GM21717 (cell line): Measurements from ENCODE around the gene PLD4.

ENCODE experiments used
- ATAC-seq: cut with Tn5 transposase; IDR thresholded peaks from one replicate; pipeline ENCODE4 v1.9.1; 2021; ENCODE audit warnings: mild to moderate bottlenecking, moderate library complexity; ENCODE audit not compliant: unreplicated experiment

The PLD4 gene

DNA sequence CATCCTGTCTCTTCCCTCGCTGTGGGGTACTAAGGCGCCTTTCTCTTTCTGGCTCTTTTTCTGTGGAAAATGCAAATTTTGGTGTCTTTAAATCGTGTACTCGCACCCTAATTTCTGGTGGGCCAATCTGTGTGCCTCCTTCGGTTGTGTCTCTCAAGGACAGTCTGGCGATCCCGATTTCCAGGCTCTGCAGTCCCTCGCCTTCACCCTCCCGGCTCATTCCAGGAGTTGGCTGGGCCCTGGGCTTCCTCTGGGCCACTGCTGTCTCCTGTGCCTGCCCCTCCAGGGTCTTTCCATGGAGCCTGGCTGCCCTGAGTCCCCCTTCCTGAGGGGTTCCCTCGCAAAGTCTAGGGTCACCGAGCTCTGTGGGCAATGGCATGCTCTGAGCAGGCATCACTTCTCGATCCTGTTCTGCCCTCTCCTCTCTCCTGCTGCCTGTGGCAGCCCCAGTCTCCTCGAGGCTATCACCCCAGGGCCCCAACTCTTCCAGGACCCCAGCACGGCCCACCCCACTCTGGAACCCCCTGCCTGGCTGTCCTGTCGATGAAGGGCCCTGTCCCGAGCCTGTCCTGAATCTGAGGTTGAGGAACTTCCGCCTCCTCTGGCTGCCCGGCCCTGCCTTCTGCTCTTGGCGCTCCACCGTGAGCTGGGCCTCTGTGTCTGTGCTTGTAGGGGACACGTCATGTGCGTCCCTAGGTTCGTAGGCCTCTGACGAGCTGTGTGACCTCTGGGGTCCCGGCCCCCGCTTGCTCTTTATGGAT lies 29.4 kb downstream of the PLD4 start:
- ATAC-seq = no peak

DNA sequence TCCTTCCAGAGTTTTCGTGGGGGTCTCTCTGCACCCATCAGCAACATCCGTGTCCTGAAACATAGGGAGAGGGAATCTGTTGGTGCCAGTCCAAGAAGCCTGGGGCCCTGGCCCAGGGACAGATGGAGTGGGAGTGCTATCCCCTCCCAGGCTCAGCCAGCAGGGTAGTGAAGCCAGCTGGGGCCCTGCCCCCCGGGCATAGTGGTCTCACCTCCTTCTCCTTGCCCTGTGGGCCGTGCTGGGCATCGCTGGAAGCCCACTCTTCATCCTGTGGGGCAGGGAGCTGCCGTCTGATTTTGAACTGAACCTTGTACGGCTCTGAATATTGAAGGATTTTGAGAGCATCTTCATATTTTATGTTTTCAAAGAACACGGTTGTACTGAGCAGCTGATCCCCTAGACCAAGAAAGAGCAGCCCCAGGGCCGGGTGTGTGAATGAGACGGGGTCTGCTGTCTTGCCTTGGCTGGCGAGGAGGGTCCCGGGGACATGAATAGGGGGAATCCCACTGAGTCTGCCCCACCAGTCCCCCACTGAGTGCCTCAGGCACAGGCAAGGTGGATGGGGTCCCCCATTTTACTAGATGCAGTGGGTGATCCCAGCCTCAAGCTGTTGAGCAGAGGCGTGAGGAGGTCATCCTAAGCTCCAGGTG lies 30.2 kb downstream of the PLD4 start:
- ATAC-seq = no peak

DNA sequence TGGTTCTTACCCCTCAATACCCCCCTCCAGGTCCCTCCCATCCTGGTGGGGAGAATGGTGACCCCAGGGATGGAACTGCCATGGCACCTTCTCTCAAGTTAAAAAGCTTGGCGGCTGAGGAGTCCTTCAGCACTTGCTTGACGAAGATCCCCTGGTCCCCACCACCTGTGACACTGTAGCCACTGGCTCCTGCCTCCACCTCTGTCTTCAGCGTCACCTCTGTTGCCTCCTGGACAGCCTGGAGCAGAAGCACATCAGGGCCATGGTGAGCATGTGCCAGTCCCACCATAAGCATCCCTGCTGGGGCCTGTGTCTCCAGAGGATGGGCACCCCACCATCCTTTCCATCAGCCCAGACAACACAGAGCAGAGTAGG lies 30.7 kb downstream of the PLD4 start:
- no peak for ATAC-seq

DNA sequence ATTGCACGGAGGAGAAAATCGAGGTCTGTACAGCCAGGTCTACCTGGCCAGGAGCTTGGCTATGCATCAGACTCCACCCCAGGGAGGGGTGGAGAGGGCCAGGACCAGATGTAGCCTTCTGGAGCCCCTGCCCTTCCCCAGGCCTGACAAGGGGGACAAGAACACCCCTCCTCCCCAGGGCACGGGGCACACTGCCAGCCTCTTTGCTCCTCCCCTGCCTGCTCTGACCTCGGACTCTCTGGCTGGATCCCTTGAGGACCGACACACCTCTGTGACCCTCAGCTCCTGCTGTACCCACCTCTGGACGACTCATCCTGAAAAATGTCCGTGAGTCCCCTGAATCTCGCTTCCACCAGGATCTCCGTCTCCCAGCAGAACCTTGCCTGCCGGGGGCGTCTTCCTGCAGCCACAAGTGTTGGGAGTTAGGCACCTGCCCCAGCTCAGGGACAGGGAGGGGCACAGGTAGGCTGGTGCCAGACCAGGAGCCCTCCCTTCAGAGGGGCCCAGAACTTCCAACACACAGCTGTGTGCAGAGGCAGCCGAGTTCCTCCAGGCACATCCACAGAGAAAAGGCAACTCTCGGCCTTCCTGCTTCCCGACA lies 31.7 kb downstream of the PLD4 start:
- ATAC-seq = no peak

DNA sequence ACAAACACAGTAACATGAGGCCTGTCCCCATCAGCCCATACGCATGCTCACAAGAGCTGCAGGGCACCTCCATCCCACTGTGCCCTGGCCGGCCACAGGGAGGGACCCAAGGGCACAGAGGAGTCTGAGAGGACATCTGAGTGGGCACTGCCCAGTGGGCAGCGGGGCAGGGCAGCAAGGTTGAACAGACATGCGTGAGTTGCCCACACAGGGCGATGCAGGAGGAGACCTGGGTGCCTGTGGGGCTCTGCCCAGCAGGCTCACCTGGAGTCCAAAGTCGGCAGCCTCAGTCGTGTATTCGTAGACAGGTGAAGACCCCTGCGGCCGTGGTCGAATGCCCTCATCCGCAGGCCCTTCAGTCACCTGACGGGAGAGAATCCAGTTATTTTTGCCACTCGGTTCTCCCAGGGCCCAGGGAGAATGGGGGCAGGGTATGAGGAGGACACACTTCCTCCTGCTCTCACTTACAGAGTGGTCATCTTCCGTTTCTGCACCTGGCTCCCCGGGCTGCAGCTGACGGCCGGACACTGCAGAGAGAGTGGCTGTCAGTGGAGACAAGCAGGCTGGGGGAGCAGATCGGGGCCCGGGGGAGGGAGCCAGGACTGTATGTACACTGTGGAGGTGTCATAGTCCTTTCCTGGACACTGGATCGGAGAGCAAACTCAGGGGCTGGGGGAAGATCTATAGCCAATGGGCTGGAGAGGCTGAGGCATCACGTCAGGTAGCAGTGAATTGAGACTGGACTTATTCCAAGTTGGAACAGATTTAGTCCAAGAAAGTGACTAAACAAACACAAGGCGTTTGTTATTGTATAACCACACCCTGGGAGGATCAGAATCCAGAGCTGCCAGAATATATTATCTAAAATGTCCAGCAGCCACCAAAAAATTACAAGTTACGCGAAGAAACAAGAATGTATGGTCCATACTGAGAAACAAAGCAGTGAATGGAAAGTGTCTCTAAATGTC lies 32.8 kb downstream of the PLD4 start:
- no peak for ATAC-seq

DNA sequence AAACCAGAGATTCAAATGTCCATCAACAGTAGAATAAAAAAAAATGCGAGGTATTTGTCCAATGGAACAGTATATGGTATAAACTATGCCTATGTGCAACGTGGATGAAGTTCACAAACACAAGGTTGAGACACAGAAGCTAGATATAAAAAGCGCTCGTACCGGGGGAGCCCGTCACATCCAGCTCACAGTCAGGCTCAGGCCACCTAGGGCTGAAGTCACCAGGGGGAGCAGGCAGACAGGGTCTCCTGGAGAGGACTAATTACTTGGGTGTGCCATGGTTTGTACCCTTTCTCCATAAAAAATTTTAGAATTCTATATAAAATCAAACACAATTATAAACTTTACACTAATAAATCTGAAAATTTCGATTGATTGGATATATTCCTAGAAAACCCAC lies 39.9 kb downstream of the PLD4 start:
- ATAC-seq = no peak

DNA sequence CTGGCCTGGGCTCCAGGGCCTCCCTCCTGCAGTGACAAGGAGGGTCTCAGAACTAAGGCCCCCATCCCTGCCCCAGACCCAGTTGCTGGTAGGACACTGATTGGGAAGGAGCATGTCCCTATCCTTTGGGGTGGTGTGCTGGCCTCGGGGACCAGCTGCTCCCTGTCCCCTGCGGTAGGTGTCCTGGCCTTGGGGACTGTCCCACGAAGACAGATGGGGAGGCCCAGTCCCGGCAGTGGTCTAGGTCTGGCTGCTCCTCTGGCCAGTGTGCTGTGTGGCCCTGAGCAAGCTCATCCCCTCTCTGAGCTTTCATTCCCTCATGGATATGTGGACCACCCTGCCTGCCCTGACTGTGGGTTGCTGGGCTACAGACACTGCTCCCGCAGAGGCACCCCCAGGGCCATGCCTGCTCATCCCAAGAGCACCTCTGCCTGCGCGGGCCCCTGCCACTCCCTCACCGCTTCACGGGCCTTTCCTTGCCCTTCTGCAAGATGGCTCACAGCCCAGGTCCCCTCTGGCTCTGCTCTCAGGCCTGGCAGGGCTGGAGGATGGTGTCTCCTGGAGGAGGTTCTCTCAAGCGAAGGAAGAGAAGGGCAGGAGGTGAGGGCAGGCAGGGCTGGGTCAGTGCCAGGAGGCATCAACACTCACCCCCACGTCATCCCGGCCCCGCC lies 41.0 kb downstream of the PLD4 start:
- no peak for ATAC-seq

DNA sequence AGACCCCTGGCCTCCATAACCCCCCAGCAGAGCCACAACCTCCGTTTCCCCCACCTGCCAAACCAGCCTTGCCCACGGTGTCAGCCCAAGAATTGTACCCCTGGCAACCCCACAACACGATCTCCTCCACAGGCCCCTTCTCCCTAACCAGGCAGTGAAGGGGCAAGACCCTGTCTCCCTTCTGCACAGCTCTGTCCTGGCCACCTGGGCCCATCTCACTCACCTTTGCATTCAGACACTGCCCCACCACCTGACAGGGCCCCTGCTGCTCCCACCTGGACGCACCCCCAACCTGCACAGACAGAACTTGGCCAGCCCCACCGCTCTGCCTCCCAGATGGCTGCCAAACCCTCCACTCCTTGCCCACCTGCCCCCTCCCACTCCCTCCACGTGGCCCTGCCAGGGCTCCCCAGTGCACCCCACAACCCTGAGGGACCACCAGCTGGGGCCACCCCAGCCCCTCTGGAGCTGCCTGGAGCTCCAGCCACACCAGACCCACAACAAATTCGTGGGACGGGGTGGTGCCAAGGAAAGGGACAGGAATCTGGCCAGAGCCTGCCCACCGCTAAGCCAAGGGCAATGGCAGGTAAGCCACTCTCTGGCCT lies 41.7 kb downstream of the PLD4 start:
- no peak for ATAC-seq

DNA sequence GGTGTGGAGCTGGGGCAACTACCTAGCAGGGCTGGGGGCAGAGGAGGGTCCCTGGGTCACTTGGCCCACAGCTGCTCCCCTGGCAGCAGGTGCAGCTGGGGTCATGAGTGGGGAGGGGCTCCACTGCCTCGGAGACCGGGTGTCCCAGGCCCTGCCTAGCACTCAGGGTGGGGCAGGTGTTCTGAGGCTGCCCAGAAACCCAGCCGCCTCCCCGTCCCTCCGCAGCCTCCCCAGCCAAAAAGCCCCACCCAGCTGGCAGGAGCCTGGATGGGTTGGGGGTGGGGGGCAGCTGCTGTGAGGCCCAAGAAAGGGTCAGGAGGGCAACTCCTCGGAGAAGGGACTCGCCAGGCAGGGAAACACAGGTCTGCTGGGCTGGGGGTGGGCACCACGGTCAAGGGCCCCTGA lies 42.3 kb downstream of the PLD4 start:
- ATAC-seq = no peak

DNA sequence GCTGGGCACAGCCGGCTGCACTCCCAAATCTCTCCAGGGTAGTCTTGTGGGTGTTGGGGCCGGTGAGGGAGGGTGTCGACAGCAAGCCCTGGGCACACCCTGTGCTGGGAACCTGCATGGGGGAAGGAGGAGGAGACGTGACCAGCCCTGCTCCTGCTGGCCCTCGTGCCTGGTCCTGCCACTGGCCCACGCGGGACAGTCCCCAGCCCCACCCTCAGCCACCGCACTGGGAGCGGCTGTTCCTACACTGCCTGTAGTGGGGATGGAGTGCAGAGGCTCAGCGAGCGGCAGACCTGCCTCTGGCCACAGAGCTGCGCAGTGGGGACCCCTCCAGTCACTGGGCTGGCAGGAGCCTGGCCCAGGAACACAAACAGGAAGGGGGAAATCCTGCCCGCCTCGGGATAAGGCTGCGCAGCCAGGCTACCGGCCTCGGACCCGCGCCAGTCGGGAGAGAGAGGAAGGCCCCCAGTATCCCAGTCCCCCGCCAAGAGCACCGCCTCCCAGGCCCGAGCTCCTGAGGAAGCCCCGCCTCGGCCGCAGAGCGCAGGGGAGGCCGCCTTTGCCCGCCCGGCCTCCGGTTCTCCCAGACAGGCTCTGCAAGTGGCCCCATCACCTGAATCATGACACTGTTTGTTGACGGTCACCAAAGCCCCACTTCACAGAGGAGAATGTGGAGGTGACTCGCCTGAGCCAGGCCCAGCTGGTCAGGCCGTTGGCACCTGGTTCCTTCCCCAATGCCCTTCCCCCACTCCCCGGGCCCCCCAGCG lies 42.9 kb downstream of the PLD4 start:
- ATAC-seq = no peak

DNA sequence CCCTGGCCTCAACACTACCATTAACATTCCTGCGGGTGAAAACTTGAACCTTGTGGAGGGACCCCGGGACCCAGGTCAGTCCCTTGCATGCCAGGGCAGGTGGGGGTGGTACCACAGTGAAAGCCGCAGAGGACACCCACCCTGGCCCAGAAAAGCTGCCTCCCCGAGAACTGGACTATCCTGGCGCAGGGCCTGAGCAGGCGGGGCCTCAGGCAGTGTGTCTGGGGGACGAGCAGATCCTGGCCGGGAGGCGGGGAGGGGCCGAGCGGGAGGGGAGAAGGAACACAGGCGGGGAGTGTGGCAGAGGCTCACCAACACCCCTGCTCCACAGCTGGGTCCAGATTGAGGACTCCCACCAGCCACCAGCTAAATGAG lies 43.5 kb downstream of the PLD4 start:
- ATAC-seq = no peak

DNA sequence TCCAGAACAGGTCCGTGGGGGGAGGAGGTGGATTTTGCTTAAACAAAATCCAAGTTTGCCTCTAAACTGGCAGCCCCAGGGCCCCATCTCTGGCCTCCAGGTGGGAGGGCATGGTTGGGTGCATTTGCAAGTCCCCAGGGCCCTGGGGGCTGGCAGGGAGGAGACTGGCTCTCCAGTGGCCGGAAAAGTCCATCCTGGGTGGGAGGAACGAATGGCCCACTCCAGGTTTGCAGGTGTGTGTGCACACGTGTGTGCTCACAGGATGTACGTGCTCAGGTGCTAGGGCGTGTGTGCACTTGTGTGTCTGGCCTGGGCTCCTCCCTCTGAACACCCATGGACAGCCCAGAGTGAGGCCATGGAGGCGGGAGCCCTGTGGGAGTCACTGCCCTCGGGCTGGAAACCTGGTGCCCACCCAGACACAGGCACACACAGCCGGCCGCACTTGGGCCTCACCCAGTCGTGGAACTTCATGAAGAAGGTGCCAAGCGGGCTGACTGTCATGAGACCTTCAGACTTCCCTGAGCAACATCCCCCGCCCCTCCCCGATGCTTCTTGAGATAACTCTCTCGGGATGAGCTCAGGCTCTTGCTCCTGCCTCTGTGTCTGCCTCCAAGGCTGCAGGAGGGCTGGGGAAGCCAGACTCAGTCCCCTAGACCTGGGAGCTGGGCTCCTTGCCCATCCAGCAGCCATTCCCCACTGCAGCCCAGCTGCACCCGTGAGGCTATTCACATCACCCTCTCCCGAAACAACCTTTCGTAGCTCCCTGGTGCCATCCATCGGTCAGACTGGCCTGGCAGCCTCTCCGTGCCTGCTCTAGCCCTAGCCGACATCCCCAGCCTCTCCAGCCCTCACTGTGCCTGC lies 44.1 kb downstream of the PLD4 start:
- no peak for ATAC-seq

DNA sequence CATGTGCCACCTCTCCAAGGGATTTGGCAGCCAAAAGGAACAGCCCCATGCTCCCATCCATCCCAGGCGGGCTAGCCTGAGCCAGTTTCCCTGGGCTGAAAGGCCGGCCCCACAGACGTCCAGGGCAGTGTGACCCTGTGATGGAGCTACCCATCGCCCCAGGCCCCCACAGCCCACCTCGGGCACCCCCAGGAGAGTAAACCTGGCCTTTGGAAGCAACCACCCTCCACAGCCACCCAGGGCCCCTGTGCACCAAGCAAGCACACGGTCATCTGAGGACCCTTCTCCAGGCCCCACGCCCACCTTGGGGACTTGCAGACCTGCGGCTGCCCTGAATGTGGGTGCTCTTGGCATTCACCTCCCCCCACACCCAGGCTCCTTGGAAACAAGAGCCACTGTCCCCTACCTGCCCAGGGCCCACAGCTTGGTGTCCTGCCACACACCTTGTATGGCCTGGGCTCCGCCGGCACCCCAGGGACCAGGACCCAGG lies 45.1 kb downstream of the PLD4 start:
- ATAC-seq = no peak

DNA sequence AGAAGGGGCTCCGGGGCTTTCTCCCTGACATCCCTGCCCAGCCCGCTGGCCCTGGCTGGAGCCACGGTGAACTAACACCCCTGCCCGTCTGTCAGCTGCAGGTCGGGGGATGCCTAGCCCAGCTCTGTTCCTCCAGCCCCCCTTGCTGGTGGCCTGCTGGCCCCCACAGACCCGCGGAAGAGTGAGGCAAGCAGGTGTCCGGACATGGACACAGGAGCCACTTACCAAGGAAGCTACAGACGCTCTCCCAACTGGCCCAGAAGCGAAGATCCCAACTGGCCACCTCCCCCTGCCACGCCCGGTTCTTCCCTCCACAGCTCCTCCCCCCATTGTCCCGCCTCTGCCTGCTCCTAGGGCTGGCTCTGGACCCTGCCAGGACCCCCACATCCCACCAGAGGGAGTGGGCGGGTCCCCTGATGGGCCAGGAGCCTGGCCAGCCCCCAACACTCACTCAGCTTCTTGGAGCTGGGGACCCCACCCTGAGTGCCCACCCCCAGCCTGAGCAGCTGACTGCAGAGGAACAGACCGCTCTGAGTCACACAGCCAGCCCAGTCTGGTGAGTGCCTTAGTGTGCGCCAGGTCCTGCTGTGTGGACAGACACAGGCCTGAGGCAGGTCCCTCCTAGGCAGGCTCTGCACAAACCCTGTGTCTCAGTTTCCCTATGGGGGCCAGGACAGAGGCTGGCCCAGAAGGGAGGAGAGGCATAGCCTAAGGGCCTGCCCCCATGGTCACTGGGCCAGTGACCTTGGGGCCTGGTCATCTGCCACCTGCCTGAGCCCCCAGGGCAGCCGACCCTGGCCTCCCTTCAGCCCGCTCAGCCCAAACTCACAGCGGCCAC lies 45.8 kb downstream of the PLD4 start:
- ATAC-seq = no peak

DNA sequence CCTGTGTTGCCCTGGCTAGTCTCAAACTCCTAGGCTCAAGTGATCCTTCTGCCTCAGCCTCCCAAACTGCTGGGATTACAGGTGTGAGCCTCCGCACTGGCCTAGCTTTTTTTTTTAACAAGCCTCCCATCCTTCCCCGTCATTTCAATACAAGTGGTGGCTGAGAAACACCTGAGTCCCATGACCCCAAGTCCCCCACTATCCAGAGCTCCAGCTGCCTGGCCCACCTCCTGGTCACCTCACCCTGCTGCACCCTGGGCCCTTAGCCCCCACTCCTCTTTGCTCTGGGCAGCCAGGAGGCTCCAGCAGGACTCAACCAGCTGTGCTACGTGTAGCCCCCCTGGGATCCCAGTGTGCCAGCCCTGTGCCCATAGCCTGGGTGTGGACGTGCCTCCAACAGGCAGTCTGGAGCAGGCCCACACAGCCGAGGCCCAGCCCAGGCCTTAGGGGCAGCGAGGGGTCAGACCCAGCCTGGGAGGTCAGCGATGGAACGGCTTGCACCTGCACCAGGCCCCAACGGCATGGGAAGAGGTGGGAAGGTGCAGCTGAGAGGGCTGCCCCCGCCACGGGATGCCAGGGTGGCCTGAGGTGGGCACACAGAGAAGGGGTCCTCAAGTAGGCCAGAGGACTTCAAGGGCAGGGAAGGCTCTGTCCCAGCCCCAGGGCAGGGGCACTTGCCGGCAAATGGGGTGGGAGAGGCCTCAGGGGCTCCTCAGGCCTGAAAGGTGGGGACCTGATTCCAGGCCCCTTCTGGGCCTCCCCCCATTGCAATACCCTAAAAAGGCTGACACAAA lies 47.0 kb downstream of the PLD4 start:
- ATAC-seq = no peak

DNA sequence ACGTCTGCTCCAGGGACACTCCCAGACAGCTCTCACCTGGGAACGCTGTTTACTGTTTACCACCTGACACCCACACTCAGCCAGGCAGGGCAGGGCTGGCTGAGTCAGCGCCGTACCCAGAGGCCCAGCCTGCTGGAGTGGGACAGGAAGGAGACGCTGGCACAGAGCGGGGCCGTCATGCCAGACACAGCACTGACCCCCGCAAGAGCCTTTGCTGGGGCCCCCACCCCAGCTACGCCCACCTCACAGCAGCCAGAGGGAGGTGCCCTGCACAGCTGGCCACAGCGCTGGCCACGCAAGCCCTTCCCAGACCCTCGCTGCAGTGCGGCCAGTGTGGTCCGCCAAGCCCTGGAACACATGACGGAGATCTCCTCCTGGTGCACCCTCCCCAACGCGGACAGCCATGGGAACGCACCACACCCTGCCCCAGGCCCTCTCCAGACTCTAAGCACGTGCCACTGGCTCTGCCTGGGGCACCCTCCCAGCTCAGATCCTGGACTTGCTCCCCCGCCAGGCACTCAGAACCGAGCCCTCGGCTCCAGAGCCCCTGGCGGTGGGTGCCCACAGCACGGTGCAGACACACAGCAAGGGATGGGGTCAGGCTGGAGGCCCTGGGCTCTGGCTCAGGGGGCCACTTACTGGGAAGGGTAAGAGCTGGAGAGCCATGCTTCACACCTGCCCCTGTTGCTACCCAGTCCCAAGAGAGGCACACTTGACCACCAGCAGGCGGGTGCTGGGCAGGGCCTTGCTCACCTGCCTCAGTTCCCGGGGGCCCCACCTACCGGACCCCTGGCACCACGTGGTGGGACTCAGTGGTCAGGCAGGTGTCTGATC lies 47.8 kb downstream of the PLD4 start:
- no peak for ATAC-seq
